ENCODE measurements around the gene NLRP3. TPM values are rescaled to one million over a fixed set of nuclear protein-coding genes. Genes with fewer than 3 reads are reported as not detected.

Gene NLRP3
- total and polyA plus RNA-seq, 10 of the 15 experiments (the other 5 are each of a cell fraction or from before 2014, with no cell fraction given): 1.8 to 10.4 (median 5.0) TPM

GRCh38 chr1:247407180-247407616 lies 8.8 kb upstream of the NLRP3 start (continued):
- TF ChIP-seq MLLT1 (IDR thresholded peaks at IDR 0.05) (no peak), CEBPZ (IDR thresholded peaks at IDR 0.05; ENCODE audit: low read depth, low read length) (no peak), BRCA1 (IDR thresholded peaks at IDR 0.05; ENCODE audit: low read depth, low read length) (no peak), ESRRA (IDR thresholded peaks at IDR 0.05; ENCODE audit: low read length) (no peak), EP300 (IDR thresholded peaks at IDR 0.05; ENCODE audit: borderline replicate concordance in 1 of 2, control insufficient read depth in 1 of 2, low read depth in 2 of 2, low read length in 2 of 2) (peak in 1 of 2 experiments; percentile 23; a peak in 1 of 4 replicates), PRDM15 (CRISPR knock-in tag; IDR thresholded peaks at IDR 0.05) (no peak), BMI1 (IDR thresholded peaks at IDR 0.05; ENCODE audit: borderline replicate concordance) (no peak), FOXM1 (IDR thresholded peaks at IDR 0.05; ENCODE audit: low read depth, low read length) (peak; percentile 72; the same call in 1 of the 2 replicates), USF2 (IDR thresholded peaks at IDR 0.05; ENCODE audit: borderline replicate concordance, low read depth, low read length) (no peak), RCOR1 (conservative IDR thresholded peaks at IDR 0.05; ENCODE audit: low read depth, low read length) (no peak), ZNF217 (IDR thresholded peaks at IDR 0.05) (no peak), NRF1 (conservative IDR thresholded peaks at IDR 0.05; ENCODE audit: low read depth, low read length) (no peak), RAD21 (IDR thresholded peaks at IDR 0.05; ENCODE audit: insufficient read depth, low read depth, low read length) (no peak), RB1 (IDR thresholded peaks at IDR 0.05; ENCODE audit: borderline replicate concordance) (no peak), HDGF (IDR thresholded peaks at IDR 0.05) (0 out of 2 replicates have a peak, but pooled peaks have one; percentile 61), TAF1 (IDR thresholded peaks at IDR 0.05; ENCODE audit: borderline replicate concordance, low read depth, low read length) (0 out of 2 replicates have a peak, but pooled peaks have one; percentile 45), ATF2 (IDR thresholded peaks at IDR 0.05; ENCODE audit: low read length) (peak; percentile 90; the same call in 1 of the 2 replicates), ZBED1 (IDR thresholded peaks at IDR 0.05; ENCODE audit: borderline replicate concordance) (peak; percentile 81; the same call in 1 of the 2 replicates)
- TF ChIP-seq, protein P1, sequence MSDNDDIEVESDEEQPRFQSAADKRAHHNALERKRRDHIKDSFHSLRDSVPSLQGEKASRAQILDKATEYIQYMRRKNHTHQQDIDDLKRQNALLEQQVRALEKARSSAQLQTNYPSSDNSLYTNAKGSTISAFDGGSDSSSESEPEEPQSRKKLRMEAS (IDR thresholded peaks at IDR 0.05; ENCODE audit: low read depth, low read length): no peak
